ENCODE results near the gene GRM7.

GRM7 gene

GRCh38 chr3:7263347-7264195 lies 402.7 kb downstream of the GRM7 start:
- no peaks in the 10 kb centered on the region for H3K27me3 ChIP-seq (ENCODE audit: insufficient read depth, poor library complexity, severe bottlenecking)
- no peak for DNase-seq (ENCODE audit: low spot score)
- no peak for ATAC-seq (ENCODE audit: low read depth)
- H3K4me1 ChIP-seq (ENCODE audit: insufficient read depth, poor library complexity, severe bottlenecking): no peaks in the 10 kb centered on the region
- no peak overlapping the region for H3K4me3 ChIP-seq (ENCODE audit: severe bottlenecking)
- peaks cover 1% of the 10 kb centered on the region for H3K9me3 ChIP-seq (ENCODE audit: severe bottlenecking)
- no peak overlapping the region for H3K27ac ChIP-seq (ENCODE audit: poor library complexity, severe bottlenecking)
- TF ChIP-seq CTCF (IDR thresholded peaks at IDR 0.05; ENCODE audit: poor library complexity, severe bottlenecking): no peak
- no peaks in the 10 kb centered on the region for H3K36me3 ChIP-seq (ENCODE audit: low read depth)

- ATAC-seq (ENCODE audit: low read depth) (no peak), DNase-seq (ENCODE audit: low spot score) (no peak)
- Histone ChIP-seq H3K27me3 (ENCODE audit: insufficient read depth, poor library complexity, severe bottlenecking) (no peaks in the 10 kb centered on the region), H3K27ac (ENCODE audit: poor library complexity, severe bottlenecking) (no peak overlapping the region), H3K9me3 (ENCODE audit: severe bottlenecking) (peaks cover 1% of the 10 kb centered on the region), H3K36me3 (ENCODE audit: low read depth) (no peaks in the 10 kb centered on the region), H3K4me1 (ENCODE audit: insufficient read depth, poor library complexity, severe bottlenecking) (no peaks in the 10 kb centered on the region), H3K4me3 (ENCODE audit: severe bottlenecking) (no peak overlapping the region)
- no peak for TF ChIP-seq CTCF (IDR thresholded peaks at IDR 0.05; ENCODE audit: poor library complexity, severe bottlenecking)
These were observed 403.2 kb downstream of the GRM7 start for GRCh38 chr3:7264196-7264526.

GRCh38 chr3:7265736-7266135 lies 404.8 kb downstream of the GRM7 start:
- ATAC-seq (ENCODE audit: low read depth): no peak
- TF ChIP-seq CTCF (IDR thresholded peaks at IDR 0.05; ENCODE audit: poor library complexity, severe bottlenecking): no peak
- peaks cover 1% of the 10 kb centered on the region for H3K9me3 ChIP-seq (ENCODE audit: severe bottlenecking)
- DNase-seq (ENCODE audit: low spot score): no peak
- H3K4me1 ChIP-seq (ENCODE audit: insufficient read depth, poor library complexity, severe bottlenecking): no peaks in the 10 kb centered on the region
- H3K36me3 ChIP-seq (ENCODE audit: low read depth): no peaks in the 10 kb centered on the region
- no peaks in the 10 kb centered on the region for H3K27me3 ChIP-seq (ENCODE audit: insufficient read depth, poor library complexity, severe bottlenecking)
- H3K4me3 ChIP-seq (ENCODE audit: severe bottlenecking): no peak overlapping the region
- no peak overlapping the region for H3K27ac ChIP-seq (ENCODE audit: poor library complexity, severe bottlenecking)

GRCh38 chr3:7266551-7266950 lies 405.6 kb downstream of the GRM7 start:
- peaks cover 1% of the 10 kb centered on the region for H3K9me3 ChIP-seq (ENCODE audit: severe bottlenecking)
- ATAC-seq (ENCODE audit: low read depth): no peak
- no peaks in the 10 kb centered on the region for H3K27me3 ChIP-seq (ENCODE audit: insufficient read depth, poor library complexity, severe bottlenecking)
- H3K36me3 ChIP-seq (ENCODE audit: low read depth): no peaks in the 10 kb centered on the region
- no peak for TF ChIP-seq CTCF (IDR thresholded peaks at IDR 0.05; ENCODE audit: poor library complexity, severe bottlenecking)
- no peak overlapping the region for H3K27ac ChIP-seq (ENCODE audit: poor library complexity, severe bottlenecking)
- no peak for DNase-seq (ENCODE audit: low spot score)
- H3K4me1 ChIP-seq (ENCODE audit: insufficient read depth, poor library complexity, severe bottlenecking): no peaks in the 10 kb centered on the region
- H3K4me3 ChIP-seq (ENCODE audit: severe bottlenecking): no peak overlapping the region

- ATAC-seq (ENCODE audit: low read depth) (no peak), DNase-seq (ENCODE audit: low spot score) (no peak)
These were observed 409.8 kb downstream of the GRM7 start for GRCh38 chr3:7270731-7271130.

More at GRCh38 chr3:7270731-7271130, 409.8 kb downstream of the GRM7 start:
- TF ChIP-seq CTCF (IDR thresholded peaks at IDR 0.05; ENCODE audit: poor library complexity, severe bottlenecking): no peak
- no peaks in the 10 kb centered on the region for H3K9me3 ChIP-seq (ENCODE audit: severe bottlenecking)
- H3K27me3 ChIP-seq (ENCODE audit: insufficient read depth, poor library complexity, severe bottlenecking): no peaks in the 10 kb centered on the region
- no peak overlapping the region for H3K27ac ChIP-seq (ENCODE audit: poor library complexity, severe bottlenecking)
- H3K36me3 ChIP-seq (ENCODE audit: low read depth): no peaks in the 10 kb centered on the region
- no peaks in the 10 kb centered on the region for H3K4me1 ChIP-seq (ENCODE audit: insufficient read depth, poor library complexity, severe bottlenecking)
- no peak overlapping the region for H3K4me3 ChIP-seq (ENCODE audit: severe bottlenecking)

All from RWPE2 (cell line).